Esophagus squamous epithelium (tissue), 5 donors: ENCODE measurements around the gene ATXN2L. TPM values are rescaled to one million over a fixed set of nuclear protein-coding genes. Genes with fewer than 3 reads are reported as not detected.

Source experiments
- DNase-seq: peaks from one replicate; lab custom pipeline; 2025; lab: John Stamatoyannopoulos, UW
- H3K27ac ChIP-seq, 4 donors: fragments of 200-600 bp; sonication (generic); one replicate each; pipeline ENCODE4 v1.5.1; 2016 to 2019; ENCODE audit warnings: mild to moderate bottlenecking in 1 of 4
- H3K27me3 ChIP-seq, 4 donors: fragments of 200-600 bp; sonication (generic); 1 replicate in 3 of 4; 2 replicates in 1 of 4; pipeline versions ENCODE4 v1.5.1 to v1.6.0; 2017 to 2021; ENCODE audit warnings: antibody characterized with exemption in 1 of 4
- H3K36me3 ChIP-seq, 3 donors: fragments of 200-600 bp; sonication (generic); one replicate each; pipeline ENCODE4 v1.5.1; 2016 to 2019
- H3K4me1 ChIP-seq, 3 donors: fragments of 200-600 bp; sonication (generic); one replicate each; pipeline ENCODE4 v1.5.1; 2017 to 2019
- H3K4me3 ChIP-seq, 4 donors: fragments of 200-600 bp; sonication (generic); 1 replicate in 3 of 4; 2 replicates in 1 of 4; pipeline ENCODE4 v1.5.1; 2016 to 2019; ENCODE audit warnings: mild to moderate bottlenecking in 2 of 4, moderate library complexity in 1 of 4
- H3K9me3 ChIP-seq, 3 donors: fragments of 200-600 bp; sonication (generic); one replicate each; pipeline ENCODE4 v1.5.1; 2016 to 2019
- POLR2A ChIP-seq, 4 donors: fragments of 450-650 bp; IDR thresholded peaks; one replicate each; pipeline ENCODE4 v1.6.1; 2017; ENCODE audit warnings: antibody characterized with exemption in 4 of 4, mild to moderate bottlenecking in 4 of 4, moderate library complexity in 3 of 4
- WGBS, 2 donors: methylation state at CpG; one replicate each; pipeline ENCODE4 v1.1.5; 2018; 5-methylcytosine and 5-hydroxymethylcytosine counted together
- intact Hi-C: fragments of 100-400 bp; cut with DNase I; formaldehyde crosslinking; loops from one replicate; pipeline ENCODE4 v1.15.0; 2022
- total RNA-seq, 4 donors: library from RNA; depleted of rRNA; stranded (reverse); fragments of >200 nt; gene quantifications; one replicate each; pipeline ENCODE4 v1.1.0, GENCODE V29; 2016
- TF ChIP-seq, protein P1 (sequence below), 6 experiments: fragments of 450-650 bp in 4 of 6; fragments of 200-600 bp in 2 of 6; sonication (generic) in 2 of 6; IDR thresholded peaks; one replicate each; pipeline ENCODE4 v1.5.1; 2016 to 2019; ENCODE audit warnings: antibody characterized with exemption in 6 of 6, mild to moderate bottlenecking in 4 of 6, moderate library complexity in 4 of 6
- donor health status: DM: yes; HTN: yes; CAD: no.

Gene ATXN2L
- total RNA-seq, 4 donors from 2014 or later = 42.1 to 72.7 (median 67.1) TPM

GRCh38 chr16:28834873-28835863 is 12.4 kb downstream of the ATXN2L start:
- no peak for DNase-seq
- intact Hi-C loops = no loop called here
- H3K36me3 ChIP-seq = peaks cover 49 to 89% (median 72%) of the 10 kb centered on the region in 3 donors
- 88 to 95% methylated on average over 14 to 17 of the region's 25 CpGs for WGBS, 2 donors
- no peak for TF ChIP-seq POLR2A (IDR thresholded peaks at IDR 0.05)
- TF ChIP-seq, protein P1, sequence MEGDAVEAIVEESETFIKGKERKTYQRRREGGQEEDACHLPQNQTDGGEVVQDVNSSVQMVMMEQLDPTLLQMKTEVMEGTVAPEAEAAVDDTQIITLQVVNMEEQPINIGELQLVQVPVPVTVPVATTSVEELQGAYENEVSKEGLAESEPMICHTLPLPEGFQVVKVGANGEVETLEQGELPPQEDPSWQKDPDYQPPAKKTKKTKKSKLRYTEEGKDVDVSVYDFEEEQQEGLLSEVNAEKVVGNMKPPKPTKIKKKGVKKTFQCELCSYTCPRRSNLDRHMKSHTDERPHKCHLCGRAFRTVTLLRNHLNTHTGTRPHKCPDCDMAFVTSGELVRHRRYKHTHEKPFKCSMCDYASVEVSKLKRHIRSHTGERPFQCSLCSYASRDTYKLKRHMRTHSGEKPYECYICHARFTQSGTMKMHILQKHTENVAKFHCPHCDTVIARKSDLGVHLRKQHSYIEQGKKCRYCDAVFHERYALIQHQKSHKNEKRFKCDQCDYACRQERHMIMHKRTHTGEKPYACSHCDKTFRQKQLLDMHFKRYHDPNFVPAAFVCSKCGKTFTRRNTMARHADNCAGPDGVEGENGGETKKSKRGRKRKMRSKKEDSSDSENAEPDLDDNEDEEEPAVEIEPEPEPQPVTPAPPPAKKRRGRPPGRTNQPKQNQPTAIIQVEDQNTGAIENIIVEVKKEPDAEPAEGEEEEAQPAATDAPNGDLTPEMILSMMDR (IDR thresholded peaks at IDR 0.05) = no peak
- no peaks in the 10 kb centered on the region for H3K4me1 ChIP-seq
- H3K27me3 ChIP-seq = no peaks in the 10 kb centered on the region
- no peaks in the 10 kb centered on the region for H3K9me3 ChIP-seq
- H3K4me3 ChIP-seq = no peak overlapping the region
- no peak overlapping the region for H3K27ac ChIP-seq

GRCh38 chr16:28835864-28836760 is 13.3 kb downstream of the ATXN2L start:
- no peaks in the 10 kb centered on the region for H3K27me3 ChIP-seq
- 78 to 91% methylated on average over 5 to 15 of the region's 25 CpGs for WGBS, 2 donors
- TF ChIP-seq POLR2A (IDR thresholded peaks at IDR 0.05) = no peak
- TF ChIP-seq, protein P1 (IDR thresholded peaks at IDR 0.05) = no peak

GRCh38 chr16:28836761-28837064 is 13.9 kb downstream of the ATXN2L start:
- Histone ChIP-seq H3K4me1 (no peaks in the 10 kb centered on the region), H3K9me3 (no peaks in the 10 kb centered on the region), H3K27ac (no peak overlapping the region), H3K27me3 (no peaks in the 10 kb centered on the region), H3K4me3 (no peak overlapping the region), H3K36me3 (peaks cover 40 to 87% (median 63%) of the 10 kb centered on the region in 3 donors)
- DNase-seq = no peak
- intact Hi-C loops = no loop called here
- 81 to 91% methylated on average over 4 to 8 of the region's 8 CpGs for WGBS, 2 donors
- TF ChIP-seq POLR2A (IDR thresholded peaks at IDR 0.05) = no peak
- TF ChIP-seq, protein P1 (IDR thresholded peaks at IDR 0.05) = no peak

More at GRCh38 chr16:28835864-28836760, 13.3 kb downstream of the ATXN2L start:
- intact Hi-C loops = no loop called here
- H3K36me3 ChIP-seq = peaks cover 44 to 87% (median 67%) of the 10 kb centered on the region in 3 donors
- no peaks in the 10 kb centered on the region for H3K4me1 ChIP-seq
- H3K9me3 ChIP-seq = no peaks in the 10 kb centered on the region
- no peak for DNase-seq
- no peak overlapping the region for H3K4me3 ChIP-seq
- no peak overlapping the region for H3K27ac ChIP-seq

DNA sequence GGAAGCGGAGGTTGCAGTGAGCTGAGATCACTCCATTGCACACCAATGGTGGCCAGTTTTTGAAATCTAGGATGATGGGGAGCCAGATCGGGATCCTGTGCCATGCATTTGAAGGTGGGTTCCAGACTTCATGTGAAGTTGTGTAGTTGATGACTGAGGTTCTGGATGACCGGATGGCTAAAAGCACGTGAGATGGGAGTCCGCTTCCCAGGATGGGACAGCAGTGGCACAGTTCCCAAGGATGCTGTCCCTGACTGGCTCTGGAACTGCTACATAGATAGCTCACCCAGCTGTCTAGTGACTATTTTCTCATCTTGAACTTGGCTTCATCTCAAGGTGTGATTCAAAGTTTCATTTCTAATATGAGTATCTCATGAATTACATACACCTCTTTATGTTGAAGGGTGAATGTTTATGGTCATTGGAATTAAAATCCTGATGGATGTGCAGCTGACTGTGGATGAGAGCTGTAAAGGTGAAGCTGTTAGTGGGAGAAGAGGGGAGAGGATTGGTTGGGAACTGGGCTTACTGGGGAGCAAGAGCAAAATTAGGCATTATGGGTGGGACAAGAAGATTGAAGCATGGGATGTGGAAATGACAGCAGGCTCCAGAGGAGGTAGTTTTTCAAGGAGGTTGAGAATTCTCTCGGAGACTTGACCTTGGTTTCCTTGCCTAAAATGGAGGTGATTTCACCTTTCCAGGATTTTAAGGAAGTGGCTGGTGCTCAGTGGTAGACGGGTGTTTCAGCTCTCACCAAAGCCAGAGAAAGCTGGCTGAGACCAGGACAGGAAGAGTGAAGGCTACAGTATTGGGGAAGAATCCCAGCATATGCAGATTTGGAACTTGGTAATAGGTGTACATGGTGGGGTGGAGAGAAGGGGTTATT is 15.1 kb downstream of the ATXN2L start:
- H3K27ac ChIP-seq = no peak overlapping the region
- no peaks in the 10 kb centered on the region for H3K9me3 ChIP-seq
- no peak for TF ChIP-seq POLR2A (IDR thresholded peaks at IDR 0.05)
- TF ChIP-seq, protein P1 (IDR thresholded peaks at IDR 0.05) = no peak
- peaks cover 34 to 87% (median 62%) of the 10 kb centered on the region in 3 donors for H3K36me3 ChIP-seq
- intact Hi-C loops = no loop called here
- H3K4me1 ChIP-seq = no peaks in the 10 kb centered on the region
- no peak for DNase-seq
- whole genome bisulfite sequencing, 2 donors = 90 to 93% methylated on average over 7 of the region's 7 CpGs
- no peaks in the 10 kb centered on the region for H3K27me3 ChIP-seq
- H3K4me3 ChIP-seq = no peak overlapping the region
